PC-3 (cell line): Measurements from ENCODE around the gene PATE3.

Source experiments
- EZH2 ChIP-seq: fragments of 300-600 bp; sonication (generic); IDR thresholded peaks from one replicate; pipeline ENCODE4 v1.6.1; 2017; ENCODE audit warnings: antibody characterized with exemption, mild to moderate bottlenecking, low read length; ENCODE audit not compliant: unreplicated experiment
- TF ChIP-seq, protein P1 (sequence below): fragments of 300-600 bp; sonication (generic); conservative IDR thresholded peaks from 2 replicates; pipeline ENCODE4 v1.5.1; 2017; ENCODE audit warnings: antibody characterized with exemption, low read depth, mild to moderate bottlenecking, low read length

DNA sequence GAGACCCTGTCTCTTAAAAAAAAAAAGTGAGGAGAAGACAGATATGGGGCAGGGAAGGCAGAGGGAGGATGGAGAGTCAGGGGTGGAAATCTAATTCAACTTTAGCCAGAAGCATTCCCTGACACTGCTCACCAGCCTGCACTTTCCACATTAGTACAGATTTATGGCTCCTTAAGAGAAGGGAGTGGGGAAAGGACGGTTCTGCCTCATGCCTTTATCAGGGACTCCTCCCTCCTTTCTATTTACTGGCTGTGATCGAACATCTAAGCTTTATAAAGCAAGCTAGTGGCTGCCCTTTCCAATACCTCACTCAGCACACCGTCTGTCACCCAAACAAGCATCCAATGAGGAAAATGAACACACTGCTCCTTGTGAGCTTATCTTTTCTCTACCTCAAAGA is 45.1 kb downstream of the PATE3 start, which contains the start of gene PATE4:
- no peak for TF ChIP-seq EZH2
- TF ChIP-seq, protein P1, sequence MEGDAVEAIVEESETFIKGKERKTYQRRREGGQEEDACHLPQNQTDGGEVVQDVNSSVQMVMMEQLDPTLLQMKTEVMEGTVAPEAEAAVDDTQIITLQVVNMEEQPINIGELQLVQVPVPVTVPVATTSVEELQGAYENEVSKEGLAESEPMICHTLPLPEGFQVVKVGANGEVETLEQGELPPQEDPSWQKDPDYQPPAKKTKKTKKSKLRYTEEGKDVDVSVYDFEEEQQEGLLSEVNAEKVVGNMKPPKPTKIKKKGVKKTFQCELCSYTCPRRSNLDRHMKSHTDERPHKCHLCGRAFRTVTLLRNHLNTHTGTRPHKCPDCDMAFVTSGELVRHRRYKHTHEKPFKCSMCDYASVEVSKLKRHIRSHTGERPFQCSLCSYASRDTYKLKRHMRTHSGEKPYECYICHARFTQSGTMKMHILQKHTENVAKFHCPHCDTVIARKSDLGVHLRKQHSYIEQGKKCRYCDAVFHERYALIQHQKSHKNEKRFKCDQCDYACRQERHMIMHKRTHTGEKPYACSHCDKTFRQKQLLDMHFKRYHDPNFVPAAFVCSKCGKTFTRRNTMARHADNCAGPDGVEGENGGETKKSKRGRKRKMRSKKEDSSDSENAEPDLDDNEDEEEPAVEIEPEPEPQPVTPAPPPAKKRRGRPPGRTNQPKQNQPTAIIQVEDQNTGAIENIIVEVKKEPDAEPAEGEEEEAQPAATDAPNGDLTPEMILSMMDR, result no peak
